SK-N-MC (cell line): ENCODE results near the gene PIK3CG.
"Not testable (repeated sequence)": the region's sequence is repeated elsewhere in the genome, so short reads cannot be mapped to it uniquely, and the experiment has no call there.

Experiments used
- DNase-seq: peaks from one replicate; pipeline ENCODE4 v3.0.0-alpha.2; 2011; ENCODE audit warnings: low read depth, low spot score
- H3K27ac ChIP-seq: fragments of 200-600 bp; sonication (generic); 2 replicates; pipeline ENCODE4 v1.5.1; 2016; ENCODE audit warnings: mixed run types
- H3K36me3 ChIP-seq: fragments of 200-600 bp; sonication (generic); 2 replicates; pipeline ENCODE4 v1.6.1; 2017; ENCODE audit warnings: antibody characterized with exemption, low read length, mixed read lengths; ENCODE audit not compliant: insufficient read depth
- H3K4me3 ChIP-seq: fragments of 200-600 bp; sonication (generic); 2 replicates; pipeline ENCODE4 v1.5.1; 2016
- H3K9ac ChIP-seq: fragments of 200-600 bp; sonication (generic); 2 replicates; pipeline ENCODE4 v1.8.0; 2017; ENCODE audit warnings: mixed run types, mixed read lengths; ENCODE audit not compliant: insufficient read length
- H3K9me3 ChIP-seq: fragments of 200-600 bp; sonication (generic); 2 replicates; pipeline ENCODE4 v1.6.1; 2017; ENCODE audit warnings: low read depth, mild to moderate bottlenecking, antibody characterized with exemption, low read length, moderate library complexity, mixed read lengths
- EZH2 ChIP-seq: fragments of 200-600 bp; sonication (generic); IDR thresholded peaks from one replicate; pipeline ENCODE4 v1.6.1; 2017; ENCODE audit warnings: antibody characterized with exemption
- FOXP2 ChIP-seq: optimal IDR thresholded peaks from 2 replicates; pipeline ENCODE3; 2011; ENCODE audit warnings: mild to moderate bottlenecking, moderate library complexity; ENCODE audit not compliant: insufficient read depth; ENCODE audit errors: extremely low read length, control extremely low read depth
- POLR2AphosphoS5 ChIP-seq: IDR thresholded peaks from 2 replicates; pipeline ENCODE4 v1.6.1; 2012; ENCODE audit warnings: mild to moderate bottlenecking, low read depth, low read length, borderline replicate concordance

Gene PIK3CG

GRCh38 chr7:106891548-106892410 is 26.7 kb downstream of the PIK3CG start:
- no peak for DNase-seq
- TF ChIP-seq FOXP2 (no peak), POLR2AphosphoS5 (no peak)
- Histone ChIP-seq H3K27ac (no peak overlapping the region), H3K9me3 (no peaks in the 10 kb centered on the region), H3K4me3 (no peak overlapping the region), H3K36me3 (no peaks in the 10 kb centered on the region), H3K9ac (no peak overlapping the region)

- no peak for DNase-seq
- no peak overlapping the region for H3K27ac ChIP-seq
- no peaks in the 10 kb centered on the region for H3K36me3 ChIP-seq
- no peak overlapping the region for H3K4me3 ChIP-seq
- TF ChIP-seq POLR2AphosphoS5 (no peak), EZH2 (no peak), FOXP2 (no peak)
- no peaks in the 10 kb centered on the region for H3K9me3 ChIP-seq
- no peak overlapping the region for H3K9ac ChIP-seq
These were observed 28.5 kb downstream of the PIK3CG start for GRCh38 chr7:106893591-106893990.

- Histone ChIP-seq H3K27ac (no peak overlapping the region), H3K4me3 (no peak overlapping the region), H3K9me3 (no peaks in the 10 kb centered on the region), H3K9ac (no peak overlapping the region), H3K36me3 (no peaks in the 10 kb centered on the region)
- no peak for DNase-seq
- TF ChIP-seq FOXP2, result no peak
- no peak for TF ChIP-seq EZH2
- no peak for TF ChIP-seq POLR2AphosphoS5
These were observed 30.3 kb downstream of the PIK3CG start for GRCh38 chr7:106895246-106895864.

- H3K36me3 ChIP-seq, result no peaks in the 10 kb centered on the region
- peak overlapping the region; percentile 37; the same call in 1 of the 2 replicates for H3K4me3 ChIP-seq
- peak; percentile 76 for DNase-seq
- H3K9ac ChIP-seq, result no peak overlapping the region
- TF ChIP-seq POLR2AphosphoS5 (peak; percentile 44; the same call in 1 of the 2 replicates), EZH2 (no peak), FOXP2 (no peak)
- H3K9me3 ChIP-seq, result no peaks in the 10 kb centered on the region
- no peak overlapping the region for H3K27ac ChIP-seq
These were observed 31.1 kb downstream of the PIK3CG start for GRCh38 chr7:106896231-106896630.

GRCh38 chr7:106897553-106897952 is 32.5 kb downstream of the PIK3CG start:
- H3K9ac ChIP-seq, H3K36me3 ChIP-seq: not testable (repeated sequence)

GRCh38 chr7:106898967-106899366 is 33.9 kb downstream of the PIK3CG start:
- not testable (repeated sequence) for H3K36me3 ChIP-seq, H3K9ac ChIP-seq, DNase-seq, H3K9me3 ChIP-seq, H3K27ac ChIP-seq, H3K4me3 ChIP-seq

More at GRCh38 chr7:106897553-106897952, 32.5 kb downstream of the PIK3CG start:
- not testable (repeated sequence) for H3K27ac ChIP-seq, H3K4me3 ChIP-seq, DNase-seq, H3K9me3 ChIP-seq

GRCh38 chr7:106901828-106902441 is 36.9 kb downstream of the PIK3CG start:
- no peak for TF ChIP-seq FOXP2
- TF ChIP-seq EZH2, result no peak
- no peak for TF ChIP-seq POLR2AphosphoS5
- H3K27ac ChIP-seq, result no peak overlapping the region
- no peak for DNase-seq
- H3K36me3 ChIP-seq, result no peaks in the 10 kb centered on the region
- H3K9ac ChIP-seq, result no peak overlapping the region
- H3K4me3 ChIP-seq, result no peak overlapping the region
- H3K9me3 ChIP-seq, result no peaks in the 10 kb centered on the region

- no peak for TF ChIP-seq POLR2AphosphoS5
- TF ChIP-seq EZH2, result no peak
- TF ChIP-seq FOXP2, result no peak
- no peak overlapping the region for H3K27ac ChIP-seq
- no peaks in the 10 kb centered on the region for H3K36me3 ChIP-seq
- no peak overlapping the region for H3K9ac ChIP-seq
- H3K4me3 ChIP-seq, result no peak overlapping the region
- no peak for DNase-seq
- H3K9me3 ChIP-seq, result no peaks in the 10 kb centered on the region
These were observed 40.7 kb downstream of the PIK3CG start for GRCh38 chr7:106905734-106906133.

- H3K9me3 ChIP-seq, result no peaks in the 10 kb centered on the region
These were observed 46.9 kb downstream of the PIK3CG start for GRCh38 chr7:106911959-106912358.

More at GRCh38 chr7:106911959-106912358, 46.9 kb downstream of the PIK3CG start:
- no peak overlapping the region for H3K27ac ChIP-seq
- no peak for DNase-seq
- no peaks in the 10 kb centered on the region for H3K36me3 ChIP-seq
- H3K4me3 ChIP-seq, result no peak overlapping the region
- TF ChIP-seq EZH2, result no peak
- no peak for TF ChIP-seq FOXP2
- no peak for TF ChIP-seq POLR2AphosphoS5
- no peak overlapping the region for H3K9ac ChIP-seq
